ENCODE results near the gene CYFIP2.
A peak's percentile ranks its signal among the peaks of the same experiment; 100 is the strongest.
"Not testable (repeated sequence)": the region's sequence is repeated elsewhere in the genome, so short reads cannot be mapped to it uniquely, and the experiment has no call there.

The CYFIP2 gene

GRCh38 chr5:157390551-157391297 is 124.8 kb downstream of the CYFIP2 start:
- DNase-seq (ENCODE audit: low read depth), result peak; percentile 21

- no peak for DNase-seq (ENCODE audit: low read depth)
Measured at GRCh38 chr5:157398305-157398704, 132.4 kb downstream of the CYFIP2 start.

- no peak for DNase-seq (ENCODE audit: low read depth)
Measured at GRCh38 chr5:157400741-157401495, 135.0 kb downstream of the CYFIP2 start.

GRCh38 chr5:157415838-157416237 is 149.9 kb downstream of the CYFIP2 start:
- no peak for DNase-seq (ENCODE audit: low read depth)

GRCh38 chr5:157419521-157419920 is 153.6 kb downstream of the CYFIP2 start:
- DNase-seq (ENCODE audit: low read depth), result not testable (repeated sequence)

- DNase-seq (ENCODE audit: low read depth), result not testable (repeated sequence)
Measured at GRCh38 chr5:157429920-157430319, 164.0 kb downstream of the CYFIP2 start.

- DNase-seq (ENCODE audit: low read depth), result no peak
Measured at GRCh38 chr5:157431544-157432200, 165.7 kb downstream of the CYFIP2 start.

- DNase-seq (ENCODE audit: low read depth), result no peak
Measured at GRCh38 chr5:157434096-157434495, 168.2 kb downstream of the CYFIP2 start.

GRCh38 chr5:157443041-157443549 is 177.2 kb downstream of the CYFIP2 start:
- no peak for DNase-seq (ENCODE audit: low read depth)

- no peak for DNase-seq (ENCODE audit: low read depth)
Measured at GRCh38 chr5:157444224-157444623, 178.3 kb downstream of the CYFIP2 start.
